KMS-11 (cell line): ENCODE results near the gene ADO.

Source experiments
- H2AFZ ChIP-seq: fragments of 200-600 bp; sonication (generic); 2 replicates; pipeline ENCODE4 v1.6.1; 2016; ENCODE audit warnings: antibody characterized with exemption, mixed run types, low read depth
- H3K27ac ChIP-seq: fragments of 200-600 bp; sonication (generic); 2 replicates; pipeline ENCODE4 v1.6.1; 2016; ENCODE audit warnings: mild to moderate bottlenecking, mixed run types
- H3K27me3 ChIP-seq: fragments of 200-600 bp; sonication (generic); 2 replicates; pipeline ENCODE4 v1.6.1; 2017; ENCODE audit warnings: mild to moderate bottlenecking, low read depth, mixed run types, moderate library complexity; ENCODE audit not compliant: insufficient read depth
- H3K36me3 ChIP-seq: fragments of 200-600 bp; sonication (generic); 2 replicates; pipeline ENCODE4 v1.6.1; 2017; ENCODE audit warnings: mild to moderate bottlenecking, mixed run types; ENCODE audit not compliant: insufficient read depth
- H3K4me1 ChIP-seq: fragments of 200-600 bp; sonication (generic); 2 replicates; pipeline ENCODE4 v1.6.1; 2016; ENCODE audit warnings: mild to moderate bottlenecking, low read depth, mixed run types; ENCODE audit not compliant: poor library complexity, severe bottlenecking
- H3K4me2 ChIP-seq: fragments of 200-600 bp; sonication (generic); 2 replicates; pipeline ENCODE4 v1.7.0; 2016; ENCODE audit warnings: mild to moderate bottlenecking, mixed run types
- H3K4me3 ChIP-seq: fragments of 200-600 bp; sonication (generic); IDR thresholded peaks from 2 replicates; pipeline ENCODE4 v1.6.1; 2017; ENCODE audit warnings: low read depth, low read length, mixed read lengths; ENCODE audit not compliant: insufficient read depth
- H3K79me2 ChIP-seq: fragments of 200-600 bp; sonication (generic); 2 replicates; pipeline ENCODE4 v1.6.1; 2016; ENCODE audit warnings: low read depth, mixed run types; ENCODE audit not compliant: insufficient read depth
- H3K9ac ChIP-seq: fragments of 200-600 bp; sonication (generic); 2 replicates; pipeline ENCODE4 v1.6.1; 2016; ENCODE audit warnings: mild to moderate bottlenecking, mixed run types
- H4K20me1 ChIP-seq: fragments of 200-600 bp; sonication (generic); 2 replicates; pipeline ENCODE4 v1.6.1; 2016; ENCODE audit warnings: mild to moderate bottlenecking, mixed run types; ENCODE audit not compliant: insufficient read depth
- CTCF ChIP-seq: fragments of 200-600 bp; sonication (generic); conservative IDR thresholded peaks from 2 replicates; pipeline ENCODE4 v1.6.1; 2017; ENCODE audit warnings: low read depth, mild to moderate bottlenecking, antibody characterized with exemption, low read length, moderate library complexity, mixed read lengths

The ADO gene

GRCh38 chr10:62852961-62853702, 48.6 kb downstream of the ADO start:
- H2AFZ ChIP-seq: no peak overlapping the region
- TF ChIP-seq CTCF: no peak
- no peaks in the 10 kb centered on the region for H3K27me3 ChIP-seq
- H3K36me3 ChIP-seq: no peaks in the 10 kb centered on the region
- no peak overlapping the region for H3K27ac ChIP-seq
- no peak overlapping the region for H3K9ac ChIP-seq
- H4K20me1 ChIP-seq: no peaks in the 10 kb centered on the region
- H3K4me3 ChIP-seq: no peak overlapping the region
- H3K79me2 ChIP-seq: no peaks in the 10 kb centered on the region
- no peaks in the 10 kb centered on the region for H3K4me1 ChIP-seq
- H3K4me2 ChIP-seq: no peak overlapping the region

- Histone ChIP-seq H3K36me3 (no peaks in the 10 kb centered on the region), H3K4me2 (no peak overlapping the region), H3K9ac (no peak overlapping the region), H4K20me1 (no peaks in the 10 kb centered on the region), H3K4me1 (no peaks in the 10 kb centered on the region), H3K27ac (no peak overlapping the region), H3K27me3 (no peaks in the 10 kb centered on the region), H3K4me3 (no peak overlapping the region), H2AFZ (no peak overlapping the region), H3K79me2 (no peaks in the 10 kb centered on the region)
- no peak for TF ChIP-seq CTCF
Measured at GRCh38 chr10:62853710-62854109, 49.2 kb downstream of the ADO start.

- H3K4me3 ChIP-seq: no peak overlapping the region
- no peak overlapping the region for H3K4me2 ChIP-seq
- H3K9ac ChIP-seq: no peak overlapping the region
- H3K4me1 ChIP-seq: no peaks in the 10 kb centered on the region
- H3K36me3 ChIP-seq: no peaks in the 10 kb centered on the region
- no peaks in the 10 kb centered on the region for H3K79me2 ChIP-seq
- no peak overlapping the region for H3K27ac ChIP-seq
- no peaks in the 10 kb centered on the region for H3K27me3 ChIP-seq
- TF ChIP-seq CTCF: no peak
- H4K20me1 ChIP-seq: no peaks in the 10 kb centered on the region
- H2AFZ ChIP-seq: no peak overlapping the region
Measured at GRCh38 chr10:62856021-62856420, 51.5 kb downstream of the ADO start.
